OCI-LY1 (cell line): ENCODE results near the gene SMU1.

ENCODE experiments used
- H2AFZ ChIP-seq: fragments of 200-600 bp; sonication (generic), shearing (Covaris generic); 2 replicates; pipeline ENCODE4 v1.6.0; 2014; ENCODE audit warnings: antibody characterized with exemption, mild to moderate bottlenecking, low read length
- H3F3A ChIP-seq: fragments of 200-600 bp; sonication (generic), shearing (Covaris generic); 2 replicates; pipeline ENCODE4 v1.6.0; 2014; ENCODE audit warnings: mild to moderate bottlenecking, antibody characterized with exemption, low read length, moderate library complexity; ENCODE audit not compliant: insufficient read depth
- H3K27ac ChIP-seq: fragments of 200-600 bp; sonication (generic); 2 replicates; pipeline ENCODE4 v1.5.1; 2014; ENCODE audit warnings: low read length, mixed run types, mild to moderate bottlenecking, low read depth; ENCODE audit not compliant: poor library complexity, severe bottlenecking
- H3K27me3 ChIP-seq: fragments of 200-600 bp; sonication (generic); 2 replicates; pipeline ENCODE4 v1.6.0; 2014; ENCODE audit warnings: antibody characterized with exemption, mild to moderate bottlenecking, low read length, moderate library complexity; ENCODE audit not compliant: insufficient read depth
- H3K36me3 ChIP-seq: fragments of 200-600 bp; sonication (generic); 2 replicates; pipeline ENCODE4 v1.6.1; 2014; ENCODE audit warnings: mild to moderate bottlenecking, antibody characterized with exemption, low read length, moderate library complexity, mixed read lengths; ENCODE audit not compliant: insufficient read depth
- H3K4me1 ChIP-seq: fragments of 200-600 bp; sonication (generic); 2 replicates; pipeline ENCODE4 v1.5.1; 2014; ENCODE audit warnings: mild to moderate bottlenecking, low read length, moderate library complexity; ENCODE audit not compliant: insufficient read depth, severe bottlenecking
- H3K4me2 ChIP-seq: fragments of 200-600 bp; sonication (generic), shearing (Covaris generic); 2 replicates; pipeline ENCODE4 v1.6.1; 2014; ENCODE audit warnings: low read length
- H3K4me3 ChIP-seq: fragments of 200-600 bp; sonication (generic); 2 replicates; pipeline ENCODE4 v1.5.1; 2014; ENCODE audit warnings: low read length, low read depth, mild to moderate bottlenecking, mixed read lengths; ENCODE audit not compliant: poor library complexity, severe bottlenecking
- H3K79me2 ChIP-seq: fragments of 200-600 bp; shearing (Covaris generic); 2 replicates; pipeline ENCODE4 v1.6.1; 2016; ENCODE audit warnings: mixed run types, low read length, mixed read lengths; ENCODE audit not compliant: insufficient read depth
- H3K9ac ChIP-seq: fragments of 200-600 bp; sonication (generic), shearing (Covaris generic); 2 replicates; pipeline ENCODE4 v1.6.1; 2014; ENCODE audit warnings: mild to moderate bottlenecking, low read length, mixed read lengths
- H3K9me2 ChIP-seq: fragments of 200-600 bp; sonication (generic), shearing (Covaris generic); 2 replicates; pipeline ENCODE4 v1.6.1; 2014; ENCODE audit warnings: low read depth, mild to moderate bottlenecking, low read length, mixed read lengths
- H3K9me3 ChIP-seq: fragments of 200-600 bp; shearing (Covaris generic); 2 replicates; pipeline ENCODE4 v1.6.1; 2014; ENCODE audit warnings: low read length, mixed read lengths
- H4K20me1 ChIP-seq: fragments of 200-600 bp; sonication (generic), shearing (Covaris generic); 2 replicates; pipeline ENCODE4 v1.6.0; 2016; ENCODE audit warnings: mild to moderate bottlenecking, low read length; ENCODE audit not compliant: insufficient read depth
- CTCF ChIP-seq: fragments of 200-600 bp; sonication (generic), shearing (Covaris generic); IDR thresholded peaks from 2 replicates; pipeline ENCODE4 v1.5.1; 2017; ENCODE audit warnings: mild to moderate bottlenecking, antibody characterized with exemption, low read length, moderate library complexity, mixed read lengths
- EZH2 ChIP-seq: fragments of 200-600 bp; sonication (generic), shearing (Covaris generic); IDR thresholded peaks from 2 replicates; pipeline ENCODE4 v1.8.0; 2017; ENCODE audit warnings: borderline replicate concordance, mixed run types, mild to moderate bottlenecking, antibody characterized with exemption, low read length, moderate library complexity, mixed read lengths

The SMU1 gene

GRCh38 chr9:33029231-33029786, 47.2 kb downstream of the SMU1 start:
- Histone ChIP-seq H3K4me1 (peaks cover 31% of the 10 kb centered on the region), H4K20me1 (peaks cover 6% of the 10 kb centered on the region; the same call in 1 of the 2 replicates)

DNA sequence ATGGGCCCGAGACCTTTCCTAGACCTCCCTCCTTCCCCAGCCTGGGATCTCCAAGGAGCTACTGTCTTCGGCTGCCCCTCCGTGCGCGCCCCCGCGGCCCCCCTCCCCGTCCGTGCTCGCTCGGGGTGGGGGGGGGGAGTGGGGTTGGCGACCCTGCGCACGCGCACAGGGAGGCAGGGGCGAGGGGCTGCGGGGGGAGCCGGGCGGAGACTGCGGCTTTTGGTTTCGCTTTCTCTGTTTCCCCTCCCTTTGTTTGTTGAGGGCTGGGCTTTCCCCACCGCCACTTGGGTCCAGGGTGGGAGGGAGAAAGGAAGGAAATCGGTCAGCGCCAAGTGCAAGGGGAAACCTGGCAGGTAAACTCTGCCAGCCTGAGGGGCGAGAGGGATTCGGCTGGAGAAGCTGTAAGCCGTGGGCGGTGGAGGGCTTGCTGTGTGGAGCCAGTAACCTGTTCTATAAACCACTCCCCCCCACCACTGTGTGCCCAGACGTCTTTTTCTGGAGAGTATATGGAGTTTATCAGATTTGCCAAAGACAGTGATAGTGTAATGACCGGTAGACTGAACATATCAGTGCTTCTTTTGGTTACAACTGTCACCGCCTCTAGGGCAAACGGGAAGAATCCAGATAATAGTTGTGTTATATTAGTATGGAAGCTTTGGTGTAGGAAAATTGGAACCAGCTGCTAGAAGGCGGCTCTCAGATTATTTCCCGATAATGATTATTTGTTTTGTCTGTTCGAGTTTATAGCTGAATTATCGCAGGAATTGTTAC, 50.7 kb downstream of the SMU1 start:
- Histone ChIP-seq H3K36me3 (peaks cover 71% of the 10 kb centered on the region), H2AFZ (no peak overlapping the region), H3F3A (no peaks in the 10 kb centered on the region), H3K9me3 (no peaks in the 10 kb centered on the region), H4K20me1 (peaks cover 5% of the 10 kb centered on the region; the same call in 1 of the 2 replicates), H3K4me2 (peak overlapping the region; percentile 93), H3K4me3 (peak overlapping the region; percentile 95), H3K79me2 (peaks cover 95% of the 10 kb centered on the region), H3K27ac (peak overlapping the region; percentile 83), H3K9me2 (no peaks in the 10 kb centered on the region), H3K27me3 (no peaks in the 10 kb centered on the region), H3K4me1 (peaks cover 54% of the 10 kb centered on the region), H3K9ac (peak overlapping the region; percentile 98)
- TF ChIP-seq EZH2 (no peak), CTCF (no peak)

More at GRCh38 chr9:33029231-33029786, 47.2 kb downstream of the SMU1 start:
- Histone ChIP-seq H3F3A (no peaks in the 10 kb centered on the region), H3K9me2 (no peaks in the 10 kb centered on the region), H2AFZ (no peak overlapping the region), H3K4me2 (no peak overlapping the region), H3K4me3 (no peak overlapping the region), H3K27me3 (no peaks in the 10 kb centered on the region), H3K9ac (no peak overlapping the region), H3K79me2 (peaks cover 75% of the 10 kb centered on the region), H3K27ac (no peak overlapping the region), H3K9me3 (no peaks in the 10 kb centered on the region), H3K36me3 (peaks cover 91% of the 10 kb centered on the region)
- no peak for TF ChIP-seq CTCF
- TF ChIP-seq EZH2 = no peak

DNA sequence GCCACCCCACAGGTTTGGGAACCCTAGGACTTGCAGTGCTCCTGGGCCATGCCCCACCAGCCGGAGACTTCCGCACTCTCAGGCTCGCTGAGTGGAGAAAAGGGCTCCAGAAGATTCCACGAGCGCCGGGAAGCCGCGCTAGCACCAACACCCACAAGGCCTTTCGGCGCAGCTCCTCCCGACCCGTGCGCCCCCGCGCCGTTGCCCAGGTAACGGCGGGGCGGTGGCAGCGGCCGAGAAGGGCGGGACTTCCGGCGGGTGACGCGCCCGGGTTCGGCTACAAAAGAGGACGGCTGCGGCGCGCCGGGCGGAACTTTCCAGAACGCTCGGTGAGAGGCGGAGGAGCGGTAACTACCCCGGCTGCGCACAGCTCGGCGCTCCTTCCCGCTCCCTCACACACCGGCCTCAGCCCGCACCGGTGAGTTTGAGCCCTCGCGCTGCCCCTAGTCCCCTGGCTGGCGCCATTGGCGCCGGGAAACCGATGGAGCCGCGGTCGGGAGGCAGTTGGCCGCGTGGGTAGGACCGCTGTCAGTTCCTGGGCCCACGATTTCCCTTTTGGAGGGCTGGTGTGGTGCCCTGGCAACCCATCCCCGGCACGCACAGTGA, 51.4 kb downstream of the SMU1 start, which contains the start of gene DNAJA1:
TSS of gene DNAJA1 (plus strand) at position 308 of the 606 bp plus-strand sequence. CDS start 1,212 bp downstream, outside the sequence.
- Histone ChIP-seq H3K79me2 (peaks cover 91% of the 10 kb centered on the region), H3K27ac (peak within 1 kb of the TSS; percentile 83), H3F3A (no peaks in the 10 kb centered on the region), H3K4me3 (peak within 1 kb of the TSS; percentile 95), H3K9ac (peak within 1 kb of the TSS; percentile 98), H3K36me3 (peaks cover 71% of the 10 kb centered on the region), H2AFZ (no peak within 1 kb of the TSS), H4K20me1 (0 out of 2 replicates have a peak, but pooled peaks cover 3% of the 10 kb centered on the region), H3K9me2 (no peaks in the 10 kb centered on the region), H3K9me3 (no peaks in the 10 kb centered on the region), H3K4me1 (peaks cover 54% of the 10 kb centered on the region), H3K27me3 (no peaks in the 10 kb centered on the region), H3K4me2 (peak within 1 kb of the TSS; percentile 93)
- TF ChIP-seq CTCF = no peak
- no peak for TF ChIP-seq EZH2
